K562 (cell line): ENCODE measurements around the gene CERS3. TPM values are rescaled to one million over a fixed set of nuclear protein-coding genes. Genes with fewer than 3 reads are reported as not detected.

ENCODE experiments used
- ATAC-seq: fragments of 200-7000 bp; cut with Tn5 transposase; 3 replicates; pipeline ENCODE4 v1.9.1; 2020; ENCODE audit warnings: moderate library complexity
- BruUV-seq: library from RNA; stranded (reverse); fragments of 400-500 nt; replicated peaks from 2 replicates; lab custom pipeline; 2021; lab: Mats Ljungman, UMichigan
- CTCF ChIA-PET: fragments of 300-600 bp; formaldehyde crosslinking; extraction: SDS; loops from one replicate; lab custom pipeline; 2021; ENCODE audit warnings: low intra/inter-chr PET ratio; lab: Yijun Ruan, JAX
- POLR2A ChIA-PET: fragments of 300-600, 350-650 bp; sonication (Branson Sonifier 250); formaldehyde crosslinking; extraction: SDS; loops from one replicate; lab custom pipeline; 2021; ENCODE audit warnings: antibody characterized with exemption, inconsistent platforms; lab: Yijun Ruan, JAX
- DNase-seq, 4 experiments: peaks; one replicate each; pipeline versions ENCODE4 v3.0.0 to v3.0.0-alpha.2; 2011 to 2018; ENCODE audit warnings: low spot score in 3 of 4, mixed read lengths in 3 of 4; ENCODE audit errors: extremely low read depth in 1 of 4
- FAIRE-seq: peaks from 2 replicates; lab custom pipeline; 2011; peaks lifted over from hg19 to GRCh38; lab: Jason Lieb, UNC
- H2AFZ ChIP-seq: 2 replicates; pipeline ENCODE4 v1.6.0; 2011; ENCODE audit warnings: low read depth, low read length, control low read depth, inconsistent platforms
- H3K27ac ChIP-seq: fragments of 200-600 bp; 3 replicates; pipeline ENCODE4 v1.8.0; 2011; ENCODE audit warnings: low read depth, mild to moderate bottlenecking, control low read depth, inconsistent platforms, low read length, moderate library complexity, mixed read lengths; ENCODE audit errors: extremely low read depth
- H3K27me3 ChIP-seq, 2 experiments: fragments of 300-600 bp in 1 of 2; 2 replicates in 1 of 2; 3 replicates in 1 of 2; pipeline versions ENCODE4 v1.6.0 to v1.8.0; 2011; ENCODE audit warnings: inconsistent platforms in 2 of 2, low read length in 2 of 2, mild to moderate bottlenecking in 1 of 2, mixed read lengths in 1 of 2, moderate library complexity in 1 of 2; ENCODE audit not compliant: control insufficient read depth in 2 of 2, insufficient read depth in 2 of 2
- H3K36me3 ChIP-seq: fragments of 300-600 bp; 3 replicates; pipeline ENCODE4 v1.8.0; 2011; ENCODE audit warnings: mild to moderate bottlenecking, low read length, inconsistent platforms; ENCODE audit not compliant: control insufficient read depth, insufficient read depth
- H3K4me1 ChIP-seq, 2 experiments: fragments of 200-600 bp in 1 of 2; replicated peaks in 1 of 2; 2 replicates in 1 of 2; 3 replicates in 1 of 2; pipeline versions ENCODE4 v1.5.1 to v1.8.0; 2011; ENCODE audit warnings: inconsistent platforms in 2 of 2, low read length in 2 of 2, mild to moderate bottlenecking in 1 of 2, mixed read lengths in 1 of 2, moderate library complexity in 1 of 2; ENCODE audit not compliant: control insufficient read depth in 2 of 2, insufficient read depth in 2 of 2
- H3K4me2 ChIP-seq: 2 replicates; pipeline ENCODE4 v1.6.1; 2011; ENCODE audit warnings: low read length, control low read depth, inconsistent platforms, mixed read lengths; ENCODE audit not compliant: insufficient read depth
- H3K4me3 ChIP-seq: fragments of 200-600 bp; sonication (generic), shearing (Covaris generic); 2 replicates; pipeline ENCODE4 v1.5.1; 2016; ENCODE audit warnings: control low read depth, inconsistent platforms
- H3K79me2 ChIP-seq: fragments of 200-600 bp; 3 replicates; pipeline ENCODE4 v1.8.0; 2011; ENCODE audit warnings: low read length, inconsistent platforms; ENCODE audit not compliant: control insufficient read depth, insufficient read depth
- H3K9ac ChIP-seq, 2 experiments: 2 replicates each; pipeline versions ENCODE4 v1.6.0 to v1.6.1; 2011; ENCODE audit warnings: low read depth in 2 of 2, low read length in 2 of 2, control low read depth in 1 of 2, inconsistent platforms in 1 of 2, mild to moderate bottlenecking in 1 of 2, mixed read lengths in 1 of 2; ENCODE audit not compliant: insufficient read depth in 1 of 2
- H3K9me1 ChIP-seq: one replicate; pipeline ENCODE4 v1.6.0; 2011; ENCODE audit warnings: inconsistent platforms, mild to moderate bottlenecking, low read length, moderate library complexity; ENCODE audit not compliant: control insufficient read depth, insufficient read depth
- H3K9me3 ChIP-seq: replicated peaks from 2 replicates; pipeline ENCODE4 v1.5.1; 2011; ENCODE audit warnings: low read depth, low read length, inconsistent platforms; ENCODE audit not compliant: control insufficient read depth, insufficient read depth
- H4K20me1 ChIP-seq: replicated peaks from 2 replicates; pipeline ENCODE4 v1.6.1; 2011; ENCODE audit warnings: low read length, inconsistent platforms, mixed read lengths; ENCODE audit not compliant: control insufficient read depth, insufficient read depth
- BCOR ChIP-seq: fragments of 450-650 bp; IDR thresholded peaks from 2 replicates; pipeline ENCODE4 v1.6.1; 2016
- GATAD2B ChIP-seq: fragments of 450-650 bp; IDR thresholded peaks from 2 replicates; pipeline ENCODE4 v1.6.1; 2017; ENCODE audit warnings: mild to moderate bottlenecking, borderline replicate concordance
- KDM5B ChIP-seq: fragments of 200-600 bp; sonication (generic); IDR thresholded peaks from 2 replicates; pipeline ENCODE4 v1.6.1; 2012; ENCODE audit warnings: low read depth, mild to moderate bottlenecking, moderate library complexity, low read length, control low read depth, inconsistent platforms; ENCODE audit not compliant: insufficient replicate concordance
- RFX7 ChIP-seq: fragments of 250-450 bp; sonication (Bioruptor Pico); IDR thresholded peaks from 2 replicates; pipeline ENCODE4 v1.5.1; 2021; ENCODE audit warnings: mild to moderate bottlenecking
- XRCC3 ChIP-seq: fragments of 450-650 bp; IDR thresholded peaks from 2 replicates; pipeline ENCODE4 v1.6.1; 2017; ENCODE audit warnings: mild to moderate bottlenecking, moderate library complexity
- ZBTB1 ChIP-seq: sonication (generic); formaldehyde crosslinking; IDR thresholded peaks from 2 replicates; pipeline ENCODE4 v1.8.1; 2023; ENCODE audit warnings: missing genetic modification reagents, low read depth, mild to moderate bottlenecking, borderline replicate concordance
- WGBS: fragments of 100-300 bp; shearing (Covaris generic); methylation state at CpG from one replicate; pipeline ENCODE4 v1.1.6; 2016; ENCODE audit warnings: low coverage, mixed read lengths; ENCODE audit not compliant: insufficient coverage; ENCODE audit errors: missing lambda C conversion rate; 5-methylcytosine and 5-hydroxymethylcytosine counted together
- in situ Hi-C: fragments of 300-500 bp; cut with MboI; formaldehyde crosslinking; loops from 4 replicates; pipeline ENCODE4 v1.15.0; 2018; ENCODE audit warnings: inconsistent platforms, mixed read lengths
- intact Hi-C: fragments of 100-400 bp; cut with micrococcal nuclease; formaldehyde crosslinking; loops from 2 replicates; pipeline ENCODE4 v1.14.2; 2022
- polyA plus RNA-seq, 8 experiments: library from polyadenylated mRNA; depleted of rRNA in 4 of 8; stranded (reverse) in 5 of 8; unstranded in 3 of 8; fragments of >200 nt; fragmentation: Nextera tagmentation in 2 of 8; fragmentation: Illumina TruSeq in 1 of 8; extraction: Ambion mirVana in 2 of 8; extraction: Trizol in 1 of 8; gene quantifications; 2 replicates each; pipeline versions ENCODE4 v1.2.1 to v1.2.3, GENCODE V29; 2011 to 2014; ENCODE audit warnings: inconsistent platforms in 1 of 8, missing spikeins in 1 of 8
- total RNA-seq, 7 experiments: library from RNA; depleted of rRNA in 6 of 7; stranded (reverse); fragments of >200 nt in 6 of 7; fragmentation: Illumina TruSeq in 2 of 7; extraction: Trizol in 2 of 7; gene quantifications; 2 replicates each; pipeline versions ENCODE4 v1.2.1 to v1.2.3, GENCODE V29; 2011 to 2021; ENCODE audit warnings: low replicate concordance in 1 of 7
- TF ChIP-seq, protein P1 (sequence below): fragments of 250-450 bp; sonication (Bioruptor Pico); IDR thresholded peaks from 2 replicates; pipeline ENCODE4 v1.4.0; 2020; ENCODE audit warnings: borderline replicate concordance
- TF ChIP-seq, protein P2 (sequence below): fragments of 250-450 bp; sonication (Bioruptor Pico); IDR thresholded peaks from 2 replicates; pipeline ENCODE4 v1.4.0; 2020; ENCODE audit warnings: mild to moderate bottlenecking, moderate library complexity, borderline replicate concordance

Gene CERS3
- total and polyA plus RNA-seq, 9 of the 15 experiments (the other 6 are each of a cell fraction or from before 2014, with no cell fraction given) = not detected

DNA sequence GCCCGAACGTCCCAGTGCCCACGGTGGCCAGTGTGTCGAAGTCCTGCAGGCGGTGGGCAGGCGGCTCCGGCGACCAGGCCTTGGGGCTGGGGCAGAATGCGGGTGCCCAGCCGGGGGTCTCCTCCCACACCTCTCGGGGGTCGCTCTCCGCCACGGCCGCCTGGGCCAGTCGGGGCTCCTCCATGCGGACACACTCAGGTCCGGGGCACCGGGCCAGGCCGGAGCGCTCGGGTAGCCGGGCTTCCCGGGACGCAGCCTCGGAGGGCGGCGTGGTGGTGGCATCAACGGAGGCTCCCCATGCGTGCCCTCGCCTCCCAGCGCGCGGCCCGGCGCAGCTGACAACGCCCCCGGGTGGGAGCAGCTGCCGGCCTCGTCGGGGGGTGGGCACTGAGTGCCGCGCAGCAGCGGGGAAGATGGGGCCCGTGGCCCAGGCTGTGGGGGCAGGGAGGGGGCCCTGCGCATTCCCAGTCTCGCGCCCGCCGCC, 30.1 kb upstream of the CERS3 start:
- H3K9me1 ChIP-seq = no peaks in the 10 kb centered on the region
- H3K4me3 ChIP-seq = no peak overlapping the region
- ChIA-PET CTCF (no interaction called here), POLR2A (no interaction called here)
- FAIRE-seq = no peak
- DNase-seq = no peak
- peaks cover 13% of the 10 kb centered on the region; the same call in 1 of the 3 replicates for H3K36me3 ChIP-seq
- no peaks in the 10 kb centered on the region for H3K4me1 ChIP-seq
- no peak overlapping the region for H2AFZ ChIP-seq
- H4K20me1 ChIP-seq = no peaks in the 10 kb centered on the region
- 100% methylated on average over 13 of the region's 50 CpGs for WGBS
- H3K9me3 ChIP-seq = peaks cover 2% of the 10 kb centered on the region
- H3K27ac ChIP-seq = no peak overlapping the region
- no peak for ATAC-seq
- intact Hi-C loops (no loop called here), in situ Hi-C loops (no loop called here)
- H3K79me2 ChIP-seq = no peaks in the 10 kb centered on the region
- no peaks in the 10 kb centered on the region for H3K27me3 ChIP-seq
- no peak overlapping the region for H3K9ac ChIP-seq
- no peak overlapping the region for H3K4me2 ChIP-seq
- no TSS peak for BruUV-seq
- TF ChIP-seq GATAD2B (no peak), ZBTB1 (CRISPR knock-in tag) (no peak), KDM5B (no peak), BCOR (no peak), XRCC3 (no peak), RFX7 (CRISPR knock-in tag) (no peak)
- TF ChIP-seq, protein P1, sequence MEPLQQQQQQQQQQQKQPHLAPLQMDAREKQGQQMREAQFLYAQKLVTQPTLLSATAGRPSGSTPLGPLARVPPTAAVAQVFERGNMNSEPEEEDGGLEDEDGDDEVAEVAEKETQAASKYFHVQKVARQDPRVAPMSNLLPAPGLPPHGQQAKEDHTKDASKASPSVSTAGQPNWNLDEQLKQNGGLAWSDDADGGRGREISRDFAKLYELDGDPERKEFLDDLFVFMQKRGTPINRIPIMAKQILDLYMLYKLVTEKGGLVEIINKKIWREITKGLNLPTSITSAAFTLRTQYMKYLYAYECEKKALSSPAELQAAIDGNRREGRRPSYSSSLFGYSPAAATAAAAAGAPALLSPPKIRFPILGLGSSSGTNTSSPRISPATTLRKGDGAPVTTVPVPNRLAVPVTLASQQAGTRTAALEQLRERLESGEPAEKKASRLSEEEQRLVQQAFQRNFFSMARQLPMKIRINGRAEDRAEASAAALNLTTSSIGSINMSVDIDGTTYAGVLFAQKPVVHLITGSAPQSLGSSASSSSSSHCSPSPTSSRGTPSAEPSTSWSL = no peak
- TF ChIP-seq, protein P2, sequence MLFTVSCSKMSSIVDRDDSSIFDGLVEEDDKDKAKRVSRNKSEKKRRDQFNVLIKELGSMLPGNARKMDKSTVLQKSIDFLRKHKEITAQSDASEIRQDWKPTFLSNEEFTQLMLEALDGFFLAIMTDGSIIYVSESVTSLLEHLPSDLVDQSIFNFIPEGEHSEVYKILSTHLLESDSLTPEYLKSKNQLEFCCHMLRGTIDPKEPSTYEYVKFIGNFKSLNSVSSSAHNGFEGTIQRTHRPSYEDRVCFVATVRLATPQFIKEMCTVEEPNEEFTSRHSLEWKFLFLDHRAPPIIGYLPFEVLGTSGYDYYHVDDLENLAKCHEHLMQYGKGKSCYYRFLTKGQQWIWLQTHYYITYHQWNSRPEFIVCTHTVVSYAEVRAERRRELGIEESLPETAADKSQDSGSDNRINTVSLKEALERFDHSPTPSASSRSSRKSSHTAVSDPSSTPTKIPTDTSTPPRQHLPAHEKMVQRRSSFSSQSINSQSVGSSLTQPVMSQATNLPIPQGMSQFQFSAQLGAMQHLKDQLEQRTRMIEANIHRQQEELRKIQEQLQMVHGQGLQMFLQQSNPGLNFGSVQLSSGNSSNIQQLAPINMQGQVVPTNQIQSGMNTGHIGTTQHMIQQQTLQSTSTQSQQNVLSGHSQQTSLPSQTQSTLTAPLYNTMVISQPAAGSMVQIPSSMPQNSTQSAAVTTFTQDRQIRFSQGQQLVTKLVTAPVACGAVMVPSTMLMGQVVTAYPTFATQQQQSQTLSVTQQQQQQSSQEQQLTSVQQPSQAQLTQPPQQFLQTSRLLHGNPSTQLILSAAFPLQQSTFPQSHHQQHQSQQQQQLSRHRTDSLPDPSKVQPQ (CRISPR knock-in tag) = no peak
